K562 (cell line): ENCODE results near the gene FAM186B. TPM values are rescaled to one million over a fixed set of nuclear protein-coding genes. Genes with fewer than 3 reads are reported as not detected.

Experiments
- ATAC-seq: fragments of 200-7000 bp; cut with Tn5 transposase; 3 replicates; pipeline ENCODE4 v1.9.1; 2020; ENCODE audit warnings: moderate library complexity
- BruUV-seq: library from RNA; stranded (reverse); fragments of 400-500 nt; replicated peaks from 2 replicates; lab custom pipeline; 2021; lab: Mats Ljungman, UMichigan
- CTCF ChIA-PET: fragments of 300-600 bp; formaldehyde crosslinking; extraction: SDS; loops from one replicate; lab custom pipeline; 2021; ENCODE audit warnings: low intra/inter-chr PET ratio; lab: Yijun Ruan, JAX
- POLR2A ChIA-PET: fragments of 300-600, 350-650 bp; sonication (Branson Sonifier 250); formaldehyde crosslinking; extraction: SDS; loops from one replicate; lab custom pipeline; 2021; ENCODE audit warnings: antibody characterized with exemption, inconsistent platforms; lab: Yijun Ruan, JAX
- DNase-seq, 4 experiments: peaks; one replicate each; pipeline versions ENCODE4 v3.0.0 to v3.0.0-alpha.2; 2011 to 2018; ENCODE audit warnings: low spot score in 3 of 4, mixed read lengths in 3 of 4; ENCODE audit errors: extremely low read depth in 1 of 4
- FAIRE-seq: peaks from 2 replicates; lab custom pipeline; 2011; peaks lifted over from hg19 to GRCh38; lab: Jason Lieb, UNC
- H2AFZ ChIP-seq: 2 replicates; pipeline ENCODE4 v1.6.0; 2011; ENCODE audit warnings: low read depth, low read length, control low read depth, inconsistent platforms
- H3K27ac ChIP-seq: fragments of 200-600 bp; 3 replicates; pipeline ENCODE4 v1.8.0; 2011; ENCODE audit warnings: low read depth, mild to moderate bottlenecking, control low read depth, inconsistent platforms, low read length, moderate library complexity, mixed read lengths; ENCODE audit errors: extremely low read depth
- H3K27me3 ChIP-seq, 2 experiments: fragments of 300-600 bp in 1 of 2; 2 replicates in 1 of 2; 3 replicates in 1 of 2; pipeline versions ENCODE4 v1.6.0 to v1.8.0; 2011; ENCODE audit warnings: inconsistent platforms in 2 of 2, low read length in 2 of 2, mild to moderate bottlenecking in 1 of 2, mixed read lengths in 1 of 2, moderate library complexity in 1 of 2; ENCODE audit not compliant: control insufficient read depth in 2 of 2, insufficient read depth in 2 of 2
- H3K36me3 ChIP-seq: fragments of 300-600 bp; 3 replicates; pipeline ENCODE4 v1.8.0; 2011; ENCODE audit warnings: mild to moderate bottlenecking, low read length, inconsistent platforms; ENCODE audit not compliant: control insufficient read depth, insufficient read depth
- H3K4me1 ChIP-seq, 2 experiments: fragments of 200-600 bp in 1 of 2; replicated peaks in 1 of 2; 2 replicates in 1 of 2; 3 replicates in 1 of 2; pipeline versions ENCODE4 v1.5.1 to v1.8.0; 2011; ENCODE audit warnings: inconsistent platforms in 2 of 2, low read length in 2 of 2, mild to moderate bottlenecking in 1 of 2, mixed read lengths in 1 of 2, moderate library complexity in 1 of 2; ENCODE audit not compliant: control insufficient read depth in 2 of 2, insufficient read depth in 2 of 2
- H3K4me2 ChIP-seq: 2 replicates; pipeline ENCODE4 v1.6.1; 2011; ENCODE audit warnings: low read length, control low read depth, inconsistent platforms, mixed read lengths; ENCODE audit not compliant: insufficient read depth
- H3K4me3 ChIP-seq: fragments of 200-600 bp; sonication (generic), shearing (Covaris generic); 2 replicates; pipeline ENCODE4 v1.5.1; 2016; ENCODE audit warnings: control low read depth, inconsistent platforms
- H3K79me2 ChIP-seq: fragments of 200-600 bp; 3 replicates; pipeline ENCODE4 v1.8.0; 2011; ENCODE audit warnings: low read length, inconsistent platforms; ENCODE audit not compliant: control insufficient read depth, insufficient read depth
- H3K9ac ChIP-seq, 2 experiments: 2 replicates each; pipeline versions ENCODE4 v1.6.0 to v1.6.1; 2011; ENCODE audit warnings: low read depth in 2 of 2, low read length in 2 of 2, control low read depth in 1 of 2, inconsistent platforms in 1 of 2, mild to moderate bottlenecking in 1 of 2, mixed read lengths in 1 of 2; ENCODE audit not compliant: insufficient read depth in 1 of 2
- H3K9me1 ChIP-seq: one replicate; pipeline ENCODE4 v1.6.0; 2011; ENCODE audit warnings: inconsistent platforms, mild to moderate bottlenecking, low read length, moderate library complexity; ENCODE audit not compliant: control insufficient read depth, insufficient read depth
- H3K9me3 ChIP-seq: replicated peaks from 2 replicates; pipeline ENCODE4 v1.5.1; 2011; ENCODE audit warnings: low read depth, low read length, inconsistent platforms; ENCODE audit not compliant: control insufficient read depth, insufficient read depth
- H4K20me1 ChIP-seq: replicated peaks from 2 replicates; pipeline ENCODE4 v1.6.1; 2011; ENCODE audit warnings: low read length, inconsistent platforms, mixed read lengths; ENCODE audit not compliant: control insufficient read depth, insufficient read depth
- ATF1 ChIP-seq, 2 experiments: fragments of 450-650 bp in 1 of 2; IDR thresholded peaks; 2 replicates each; pipeline ENCODE4 v1.6.1; 2016; ENCODE audit warnings: missing compliant biosample characterization in 1 of 2, missing genetic modification characterization in 1 of 2
- BCL6 ChIP-seq: fragments of 250-450 bp; sonication (Bioruptor Pico); IDR thresholded peaks from 2 replicates; pipeline ENCODE4 v1.4.0; 2020
- CGGBP1 ChIP-seq: fragments of 250-450 bp; sonication (Bioruptor Pico); IDR thresholded peaks from 2 replicates; pipeline ENCODE4 v1.9.0; 2021; ENCODE audit warnings: mild to moderate bottlenecking
- CTCF ChIP-seq, 3 experiments: IDR thresholded peaks in 2 of 3; conservative IDR thresholded peaks in 1 of 3; 2 replicates each; pipeline ENCODE4 v1.5.1; 2011 to 2012; ENCODE audit warnings: low read length in 3 of 3, mild to moderate bottlenecking in 3 of 3, control low read depth in 2 of 3, improper control_type of control experiment in 1 of 3, inconsistent platforms in 1 of 3, low read depth in 1 of 3, mixed read lengths in 1 of 3, moderate library complexity in 1 of 3; ENCODE audit not compliant: insufficient read depth in 2 of 3
- FIP1L1 ChIP-seq: fragments of 200-400 bp; formaldehyde crosslinking; IDR thresholded peaks from 2 replicates; pipeline ENCODE4 v1.6.1; 2018; ENCODE audit warnings: mild to moderate bottlenecking, low read depth, low read length; ENCODE audit not compliant: poor library complexity, severe bottlenecking
- HNRNPUL1 ChIP-seq: fragments of 200-400 bp; formaldehyde crosslinking; IDR thresholded peaks from 2 replicates; pipeline ENCODE4 v1.6.1; 2017; ENCODE audit warnings: low read length
- NR2C1 ChIP-seq, 2 experiments: fragments of 450-650 bp; IDR thresholded peaks; 2 replicates each; pipeline ENCODE4 v1.6.1; 2017; ENCODE audit warnings: mild to moderate bottlenecking in 2 of 2, antibody characterized with exemption in 1 of 2, inconsistent platforms in 1 of 2, missing compliant biosample characterization in 1 of 2, missing genetic modification characterization in 1 of 2
- POLR2AphosphoS2 ChIP-seq: IDR thresholded peaks from 2 replicates; pipeline ENCODE4 v1.6.1; 2012; ENCODE audit warnings: low read length, improper control_type of control experiment
- SMAD3 ChIP-seq: fragments of 450-650 bp; formaldehyde crosslinking; conservative IDR thresholded peaks from 2 replicates; pipeline ENCODE4 v1.4.0; 2020; ENCODE audit warnings: mild to moderate bottlenecking
- TRIM24 ChIP-seq, 2 experiments: fragments of 450-650 bp; IDR thresholded peaks; 2 replicates each; pipeline ENCODE4 v1.6.1; 2016
- ZNF143 ChIP-seq: sonication (generic); formaldehyde crosslinking; IDR thresholded peaks from 2 replicates; pipeline ENCODE4 v1.9.0; 2022; ENCODE audit warnings: mild to moderate bottlenecking, missing genetic modification reagents
- ZNF3 ChIP-seq: fragments of 250-450 bp; sonication (Bioruptor Pico); IDR thresholded peaks from 2 replicates; pipeline ENCODE4 v1.5.0; 2021; ENCODE audit warnings: mild to moderate bottlenecking, moderate library complexity
- ZNF830 ChIP-seq: fragments of 250-450 bp; sonication (Bioruptor Pico); IDR thresholded peaks from 2 replicates; pipeline ENCODE4 v1.5.0; 2021; ENCODE audit warnings: mild to moderate bottlenecking
- WGBS: fragments of 100-300 bp; shearing (Covaris generic); methylation state at CpG from one replicate; pipeline ENCODE4 v1.1.6; 2016; ENCODE audit warnings: low coverage, mixed read lengths; ENCODE audit not compliant: insufficient coverage; ENCODE audit errors: missing lambda C conversion rate; 5-methylcytosine and 5-hydroxymethylcytosine counted together
- in situ Hi-C: fragments of 300-500 bp; cut with MboI; formaldehyde crosslinking; loops from 4 replicates; pipeline ENCODE4 v1.15.0; 2018; ENCODE audit warnings: inconsistent platforms, mixed read lengths
- intact Hi-C: fragments of 100-400 bp; cut with micrococcal nuclease; formaldehyde crosslinking; loops from 2 replicates; pipeline ENCODE4 v1.14.2; 2022
- polyA plus RNA-seq, 8 experiments: library from polyadenylated mRNA; depleted of rRNA in 4 of 8; stranded (reverse) in 5 of 8; unstranded in 3 of 8; fragments of >200 nt; fragmentation: Nextera tagmentation in 2 of 8; fragmentation: Illumina TruSeq in 1 of 8; extraction: Ambion mirVana in 2 of 8; extraction: Trizol in 1 of 8; gene quantifications; 2 replicates each; pipeline versions ENCODE4 v1.2.1 to v1.2.3, GENCODE V29; 2011 to 2014; ENCODE audit warnings: inconsistent platforms in 1 of 8, missing spikeins in 1 of 8
- total RNA-seq, 7 experiments: library from RNA; depleted of rRNA in 6 of 7; stranded (reverse); fragments of >200 nt in 6 of 7; fragmentation: Illumina TruSeq in 2 of 7; extraction: Trizol in 2 of 7; gene quantifications; 2 replicates each; pipeline versions ENCODE4 v1.2.1 to v1.2.3, GENCODE V29; 2011 to 2021; ENCODE audit warnings: low replicate concordance in 1 of 7
- TF ChIP-seq, protein P1 (sequence below), 2 experiments: fragments of 450-650 bp; IDR thresholded peaks; 2 replicates each; pipeline ENCODE4 v1.6.1; 2016

FAM186B gene
- total and polyA plus RNA-seq, 9 of the 15 experiments (the other 6 are each of a cell fraction or from before 2014, with no cell fraction given), result 0.07 to 0.42 (median 0.15) TPM

DNA sequence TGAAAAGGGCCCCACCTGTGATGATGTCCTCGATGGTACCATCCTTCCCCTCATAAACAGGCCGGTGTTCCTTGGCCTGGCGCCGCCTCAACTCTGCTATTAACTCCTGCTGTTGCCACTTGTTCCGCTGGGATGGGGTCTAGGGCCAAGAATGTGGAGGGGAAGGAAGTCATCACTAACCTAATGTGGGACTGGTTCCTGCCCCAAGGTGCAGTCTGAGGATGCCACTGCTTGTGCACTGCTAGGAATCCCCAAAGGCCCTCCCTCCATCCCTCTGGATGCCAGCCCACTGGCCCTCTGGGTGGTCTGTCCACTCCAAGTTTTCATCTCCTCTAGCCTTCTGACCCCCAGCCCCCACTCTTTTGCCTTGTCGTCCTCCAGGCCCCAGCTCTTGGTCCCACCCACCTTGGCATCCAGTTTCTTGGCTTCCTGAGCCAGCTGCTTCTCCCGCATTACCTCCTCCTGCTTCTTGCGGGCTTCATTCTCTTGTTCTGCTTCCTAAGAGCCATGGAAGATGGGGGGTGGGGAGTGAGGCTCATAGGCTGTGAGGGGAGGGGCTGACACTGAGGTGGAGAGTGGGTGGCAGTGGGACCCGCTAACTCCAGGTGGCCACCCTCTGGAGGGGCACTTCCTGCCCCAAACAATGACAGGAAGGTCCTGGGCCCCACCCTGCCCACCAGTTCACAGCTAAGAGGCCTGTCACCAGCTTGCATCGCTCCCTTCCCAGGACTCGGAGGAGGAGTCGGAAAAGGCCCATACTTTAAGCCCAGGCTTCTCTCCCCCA is 41.6 kb upstream of the FAM186B start:
- Histone ChIP-seq H2AFZ (no peak overlapping the region), H3K36me3 (peaks cover 13% of the 10 kb centered on the region; the same call in 2 of the 3 replicates)
- WGBS, result 83% methylated on average over 11 of the region's 12 CpGs
- ATAC-seq (no peak), DNase-seq (no peak)
- intact Hi-C loops, result no loop called here
- CTCF ChIA-PET, result no interaction called here
- TF ChIP-seq, protein P1, sequence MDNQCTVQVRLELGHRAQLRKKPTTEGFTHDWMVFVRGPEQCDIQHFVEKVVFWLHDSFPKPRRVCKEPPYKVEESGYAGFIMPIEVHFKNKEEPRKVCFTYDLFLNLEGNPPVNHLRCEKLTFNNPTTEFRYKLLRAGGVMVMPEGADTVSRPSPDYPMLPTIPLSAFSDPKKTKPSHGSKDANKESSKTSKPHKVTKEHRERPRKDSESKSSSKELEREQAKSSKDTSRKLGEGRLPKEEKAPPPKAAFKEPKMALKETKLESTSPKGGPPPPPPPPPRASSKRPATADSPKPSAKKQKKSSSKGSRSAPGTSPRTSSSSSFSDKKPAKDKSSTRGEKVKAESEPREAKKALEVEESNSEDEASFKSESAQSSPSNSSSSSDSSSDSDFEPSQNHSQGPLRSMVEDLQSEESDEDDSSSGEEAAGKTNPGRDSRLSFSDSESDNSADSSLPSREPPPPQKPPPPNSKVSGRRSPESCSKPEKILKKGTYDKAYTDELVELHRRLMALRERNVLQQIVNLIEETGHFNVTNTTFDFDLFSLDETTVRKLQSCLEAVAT (IDR thresholded peaks at IDR 0.05), result no peak
- TF ChIP-seq TRIM24 (IDR thresholded peaks at IDR 0.05) (no peak), HNRNPUL1 (no peak), FIP1L1 (no peak), ATF1 (CRISPR knock-in tag; IDR thresholded peaks at IDR 0.05) (no peak), ATF1 (tag; IDR thresholded peaks at IDR 0.05) (no peak), SMAD3 (no peak), ZNF830 (CRISPR knock-in tag) (no peak), POLR2AphosphoS2 (no peak), CTCF (IDR thresholded peaks at IDR 0.05 in 2 of 3, conservative IDR thresholded peaks at IDR 0.05 in 1 of 3; ENCODE audit: insufficient read depth in 2 of 3, low read depth in 1 of 3, low read length in 3 of 3) (no peak), ZNF143 (CRISPR knock-in tag) (no peak), ZNF3 (no peak), NR2C1 (IDR thresholded peaks at IDR 0.05) (no peak), NR2C1 (tag; IDR thresholded peaks at IDR 0.05) (no peak), BCL6 (CRISPR knock-in tag) (no peak), CGGBP1 (CRISPR knock-in tag) (no peak)
- TF ChIP-seq, all 486 proteins: peak for 0
- Histone ChIP-seq H3K4me3 (no peak overlapping the region), H3K79me2 (no peaks in the 10 kb centered on the region), H3K9ac (0 out of 4 replicates have a peak overlapping the region, but pooled peaks of 1 of the 2 experiments have one; percentile 3), H3K9me3 (no peaks in the 10 kb centered on the region), H3K27ac (no peak overlapping the region), H3K4me1 (peaks cover 0 to 16% of the 10 kb centered on the region in 2 experiments; a peak in 3 of 5 replicates), H3K27me3 (no peaks in the 10 kb centered on the region), H3K4me2 (no peak overlapping the region), H3K9me1 (no peaks in the 10 kb centered on the region), H4K20me1 (no peaks in the 10 kb centered on the region; the same call in 1 of the 2 replicates)
- no TSS peak for BruUV-seq
- in situ Hi-C loops, result no loop called here
- FAIRE-seq, result no peak
- POLR2A ChIA-PET, result interaction anchor here (0.5 to 3.4 kb wide), 5 partner anchors 11 to 379 kb away, joined by 3 to 18 read pairs (median 5); no protein-coding TSS in a partner anchor
